Measurements from ENCODE around the gene GNB3. TPM values are rescaled to one million over a fixed set of nuclear protein-coding genes. Genes with fewer than 3 reads are reported as not detected.
"Not testable (repeated sequence)": the region's sequence is repeated elsewhere in the genome, so short reads cannot be mapped to it uniquely, and the experiment has no call there.

GNB3 gene
- total RNA-seq, 1 donor from 2014 or later: 5.2 TPM

DNA sequence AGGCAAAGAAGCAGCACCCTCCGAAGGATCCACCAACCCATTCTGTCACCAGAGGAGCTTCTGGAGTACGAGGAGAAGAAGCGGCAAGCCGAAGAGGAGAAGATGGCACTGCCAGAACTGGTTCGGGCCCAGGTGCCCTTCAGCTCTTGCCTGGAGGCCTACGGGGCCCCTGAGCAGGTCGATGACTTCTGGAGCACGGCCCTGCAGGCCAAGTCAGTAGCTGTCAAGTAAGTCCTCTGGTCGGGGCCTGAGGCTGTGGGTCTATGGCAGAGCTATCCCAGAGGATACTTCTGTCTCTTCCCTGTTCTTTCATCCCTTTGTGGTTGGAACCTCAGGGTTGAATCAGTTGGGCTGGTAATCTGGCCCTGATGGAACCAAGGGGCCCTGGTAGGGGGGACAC, 20.7 kb downstream of the GNB3 start:
- Histone ChIP-seq H3K4me3 (no peak overlapping the region), H3K9me3 (no peaks in the 10 kb centered on the region), H3K36me3 (peaks cover 6 to 89% of the 10 kb centered on the region in 2 donors), H3K4me1 (peaks cover 4% of the 10 kb centered on the region), H3K27me3 (no peaks in the 10 kb centered on the region), H3K27ac (no peak overlapping the region)
- intact Hi-C loops (cut with DNase I): no loop called here
- TF ChIP-seq POLR2A (IDR thresholded peaks at IDR 0.05): no peak
- no peak for TF ChIP-seq POLR2AphosphoS5 (IDR thresholded peaks at IDR 0.05; ENCODE audit: insufficient read depth in 1 of 2, low read depth in 1 of 2)
- TF ChIP-seq, protein P1, sequence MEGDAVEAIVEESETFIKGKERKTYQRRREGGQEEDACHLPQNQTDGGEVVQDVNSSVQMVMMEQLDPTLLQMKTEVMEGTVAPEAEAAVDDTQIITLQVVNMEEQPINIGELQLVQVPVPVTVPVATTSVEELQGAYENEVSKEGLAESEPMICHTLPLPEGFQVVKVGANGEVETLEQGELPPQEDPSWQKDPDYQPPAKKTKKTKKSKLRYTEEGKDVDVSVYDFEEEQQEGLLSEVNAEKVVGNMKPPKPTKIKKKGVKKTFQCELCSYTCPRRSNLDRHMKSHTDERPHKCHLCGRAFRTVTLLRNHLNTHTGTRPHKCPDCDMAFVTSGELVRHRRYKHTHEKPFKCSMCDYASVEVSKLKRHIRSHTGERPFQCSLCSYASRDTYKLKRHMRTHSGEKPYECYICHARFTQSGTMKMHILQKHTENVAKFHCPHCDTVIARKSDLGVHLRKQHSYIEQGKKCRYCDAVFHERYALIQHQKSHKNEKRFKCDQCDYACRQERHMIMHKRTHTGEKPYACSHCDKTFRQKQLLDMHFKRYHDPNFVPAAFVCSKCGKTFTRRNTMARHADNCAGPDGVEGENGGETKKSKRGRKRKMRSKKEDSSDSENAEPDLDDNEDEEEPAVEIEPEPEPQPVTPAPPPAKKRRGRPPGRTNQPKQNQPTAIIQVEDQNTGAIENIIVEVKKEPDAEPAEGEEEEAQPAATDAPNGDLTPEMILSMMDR (IDR thresholded peaks at IDR 0.05): no peak
- DNase-seq (ENCODE audit: extremely low spot score in 2 of 2): no peak

GRCh38 chr12:6863033-6863432, 22.3 kb downstream of the GNB3 start:
- TF ChIP-seq, protein P1 (IDR thresholded peaks at IDR 0.05): no peak
- Histone ChIP-seq H3K27ac (no peak overlapping the region), H3K9me3 (no peaks in the 10 kb centered on the region), H3K4me3 (no peak overlapping the region), H3K4me1 (peaks cover 11% of the 10 kb centered on the region), H3K36me3 (peaks cover 6 to 72% of the 10 kb centered on the region in 2 donors), H3K27me3 (no peaks in the 10 kb centered on the region)
- no peak for DNase-seq (ENCODE audit: extremely low spot score in 2 of 2)
- intact Hi-C loops (cut with DNase I): no loop called here

DNA sequence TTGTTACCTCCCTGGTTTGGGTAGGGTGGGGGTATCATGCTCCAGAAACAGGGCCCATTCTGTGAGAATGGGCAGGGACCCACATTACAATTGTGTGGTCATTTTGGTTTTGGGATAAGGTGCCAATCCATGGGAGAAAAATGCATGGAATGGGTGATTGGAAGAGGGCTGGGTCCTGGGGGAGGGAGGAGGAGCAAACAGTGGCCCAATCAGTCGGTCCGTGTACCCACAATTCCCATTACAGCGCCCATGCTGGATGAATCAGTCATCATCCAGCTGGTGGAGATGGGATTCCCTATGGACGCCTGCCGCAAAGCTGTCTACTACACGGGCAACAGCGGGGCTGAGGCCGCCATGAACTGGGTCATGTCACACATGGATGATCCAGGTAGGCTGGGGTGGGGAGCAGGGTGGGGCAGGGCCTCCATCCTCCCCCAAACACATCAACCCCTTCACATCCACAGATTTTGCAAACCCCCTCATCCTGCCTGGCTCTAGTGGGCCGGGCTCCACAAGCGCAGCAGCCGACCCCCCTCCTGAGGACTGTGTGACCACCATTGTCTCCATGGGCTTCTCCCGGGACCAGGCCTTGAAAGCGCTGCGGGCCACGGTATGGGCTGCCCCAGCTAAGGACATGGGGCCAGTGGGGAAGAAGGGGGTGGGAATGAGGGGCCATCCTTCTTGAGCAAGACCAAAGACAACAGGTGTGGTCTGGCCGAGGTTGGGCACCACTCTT, 23.0 kb downstream of the GNB3 start:
- TF ChIP-seq POLR2AphosphoS5 (IDR thresholded peaks at IDR 0.05; ENCODE audit: insufficient read depth in 1 of 2, low read depth in 1 of 2): no peak
- no peak for TF ChIP-seq POLR2A (IDR thresholded peaks at IDR 0.05)
- TF ChIP-seq, protein P1 (IDR thresholded peaks at IDR 0.05): no peak
- intact Hi-C loops (cut with DNase I): no loop called here
- H3K27ac ChIP-seq: no peak overlapping the region
- H3K27me3 ChIP-seq: no peaks in the 10 kb centered on the region
- DNase-seq (ENCODE audit: extremely low spot score in 2 of 2): no peak
- H3K9me3 ChIP-seq: no peaks in the 10 kb centered on the region
- no peak overlapping the region for H3K4me3 ChIP-seq
- peaks cover 18% of the 10 kb centered on the region for H3K4me1 ChIP-seq
- peaks cover 6 to 65% of the 10 kb centered on the region in 2 donors for H3K36me3 ChIP-seq

DNA sequence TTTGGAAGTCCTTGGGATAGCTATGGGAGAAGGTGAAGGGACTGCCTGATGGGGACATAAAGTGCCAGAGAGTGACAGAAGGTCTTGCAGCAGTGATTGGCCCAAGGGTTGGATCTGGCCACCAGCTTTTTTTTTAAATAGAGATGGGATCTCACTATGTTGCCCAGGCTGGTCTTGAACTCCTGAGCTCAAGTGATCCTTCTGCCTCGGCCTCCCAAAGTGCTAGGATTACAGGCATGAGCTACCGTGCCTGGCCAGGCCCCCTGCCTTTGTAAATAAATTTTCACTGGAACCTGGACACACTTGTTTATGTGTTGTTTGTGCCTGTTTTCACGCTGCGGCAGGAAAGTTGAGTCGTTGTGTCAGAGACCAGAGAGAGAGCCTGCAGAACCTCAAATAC, 24.6 kb downstream of the GNB3 start:
- H3K9me3 ChIP-seq; H3K27ac ChIP-seq; H3K27me3 ChIP-seq; DNase-seq (ENCODE audit: extremely low spot score in 2 of 2); H3K4me3 ChIP-seq: not testable (repeated sequence)
- peaks cover 6 to 57% of the 10 kb centered on the region in 2 donors for H3K36me3 ChIP-seq
- peaks cover 33% of the 10 kb centered on the region for H3K4me1 ChIP-seq
- intact Hi-C loops (cut with DNase I): loop anchor here (5.0 kb wide), 1 partner anchor 62 kb away; the partner anchor contains the start of gene ATN1

DNA sequence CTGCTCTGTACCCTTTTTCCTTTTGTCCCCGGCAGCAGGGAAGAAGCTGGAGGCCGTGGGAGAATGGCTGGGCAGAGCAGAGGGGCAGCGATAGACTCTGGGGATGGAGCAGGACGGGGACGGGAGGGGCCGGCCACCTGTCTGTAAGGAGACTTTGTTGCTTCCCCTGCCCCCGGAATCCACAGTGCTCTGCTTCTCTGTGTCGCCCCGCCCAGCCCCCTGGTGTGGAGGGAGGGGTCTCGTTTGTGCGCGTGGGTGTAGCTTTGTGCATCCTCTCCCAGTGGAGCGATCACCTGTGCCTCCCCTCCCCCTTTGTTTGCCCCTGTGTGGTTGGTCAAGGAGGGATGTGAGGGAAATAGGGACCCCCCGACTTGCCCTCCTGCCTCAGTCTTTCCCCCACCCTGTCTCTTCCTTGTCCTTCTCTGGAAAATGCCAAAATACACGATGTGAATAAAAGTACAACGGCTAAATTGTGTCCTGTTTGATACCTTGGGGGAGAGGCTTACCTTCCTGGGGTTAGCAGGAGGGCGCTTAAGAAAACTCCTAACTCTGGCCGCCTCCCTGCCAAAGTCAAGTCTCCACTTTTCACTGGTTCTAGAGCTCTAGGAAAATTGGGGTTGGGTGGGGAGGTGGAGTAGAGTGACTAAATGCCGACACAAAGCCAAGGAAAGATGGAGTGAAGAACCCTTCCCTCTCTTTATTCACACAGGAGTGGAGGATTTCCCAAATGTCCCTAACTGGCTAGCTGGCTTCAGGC, 25.6 kb downstream of the GNB3 start:
- DNase-seq (ENCODE audit: extremely low spot score in 2 of 2): no peak
- H3K9me3 ChIP-seq: no peaks in the 10 kb centered on the region
- peak overlapping the region; percentile 92 to 99 for H3K4me3 ChIP-seq
- intact Hi-C loops (cut with DNase I): loop anchor here (5.0 kb wide), 1 partner anchor 61 kb away; the partner anchor contains the start of gene ATN1
- H3K4me1 ChIP-seq: peaks cover 39% of the 10 kb centered on the region
- no peaks in the 10 kb centered on the region for H3K27me3 ChIP-seq
- peak overlapping the region; percentile 93 for H3K27ac ChIP-seq
- TF ChIP-seq POLR2AphosphoS5 (IDR thresholded peaks at IDR 0.05; ENCODE audit: insufficient read depth in 1 of 2, low read depth in 1 of 2) (no peak), POLR2A (IDR thresholded peaks at IDR 0.05) (no peak)
- TF ChIP-seq, protein P1 (IDR thresholded peaks at IDR 0.05): no peak
- peaks cover under 1 to 53% of the 10 kb centered on the region in 2 donors for H3K36me3 ChIP-seq
